Measurements from ENCODE around the gene PM20D2.

GRCh38 chr6:89154131-89154530, 8.3 kb downstream of the PM20D2 start:
- TF ChIP-seq CTCF (tag by site-specific recombination; IDR thresholded peaks at IDR 0.05): no peak
- TF ChIP-seq REST (tag by site-specific recombination; IDR thresholded peaks at IDR 0.05): no peak
- no peak for TF ChIP-seq KLF10 (tag by site-specific recombination; IDR thresholded peaks at IDR 0.05)
- TF ChIP-seq FEZF1 (tag by site-specific recombination; IDR thresholded peaks at IDR 0.05): no peak
